NCI-H748 treated with DMSO at 0.1 percent for 48 hours (cell line): Measurements from ENCODE around the gene ZNRD2.

Experiments
- DNase-seq: peaks from one replicate; lab custom pipeline; 2025; lab: John Stamatoyannopoulos, UW

ZNRD2 gene

GRCh38 chr11:65588199-65589054, 18.1 kb downstream of the ZNRD2 start:
- no peak for DNase-seq

- no peak for DNase-seq
These were observed 19.4 kb downstream of the ZNRD2 start for GRCh38 chr11:65589444-65590239.

- no peak for DNase-seq
These were observed 20.0 kb downstream of the ZNRD2 start for GRCh38 chr11:65590240-65590738.

- DNase-seq, result no peak
These were observed 21.9 kb downstream of the ZNRD2 start for GRCh38 chr11:65591939-65592857.

- DNase-seq, result no peak
These were observed 22.7 kb downstream of the ZNRD2 start for GRCh38 chr11:65592858-65593517.

- DNase-seq, result no peak
These were observed 23.5 kb downstream of the ZNRD2 start for GRCh38 chr11:65593518-65594414.

- DNase-seq, result no peak
These were observed 24.9 kb downstream of the ZNRD2 start for GRCh38 chr11:65595131-65595530.

- no peak for DNase-seq
These were observed 25.4 kb downstream of the ZNRD2 start, which contains the start of gene KCNK7 for GRCh38 chr11:65595543-65596281. Gene KCNK7, minus strand, starts transcription at chr11:65595800. Its CDS starts 28 bp downstream, at chr11:65595772.

- no peak for DNase-seq
These were observed 26.2 kb downstream of the ZNRD2 start for GRCh38 chr11:65596520-65596919.

- no peak for DNase-seq
These were observed 28.0 kb downstream of the ZNRD2 start for GRCh38 chr11:65598258-65598699.

- no peak for DNase-seq
These were observed 29.1 kb downstream of the ZNRD2 start for GRCh38 chr11:65599216-65599954.

- DNase-seq, result no peak
These were observed 29.6 kb downstream of the ZNRD2 start for GRCh38 chr11:65599955-65600246.

GRCh38 chr11:65604258-65604657, 34.0 kb downstream of the ZNRD2 start:
- DNase-seq, result no peak

- peak; percentile 35 for DNase-seq
These were observed 36.8 kb downstream of the ZNRD2 start for GRCh38 chr11:65606876-65607613.

GRCh38 chr11:65607614-65608426, 37.5 kb downstream of the ZNRD2 start:
- DNase-seq, result no peak

- no peak for DNase-seq
These were observed 39.0 kb downstream of the ZNRD2 start for GRCh38 chr11:65609229-65609628.

- no peak for DNase-seq
These were observed 39.4 kb downstream of the ZNRD2 start for GRCh38 chr11:65609665-65610064.
